ENCODE data around the gene ZDHHC7. TPM values are rescaled to one million over a fixed set of nuclear protein-coding genes. Genes with fewer than 3 reads are reported as not detected.

ZDHHC7 gene
- polyA plus RNA-seq, 1 donor, result 49.8 TPM

- peaks cover 5% of the 10 kb centered on the region for H3K36me3 ChIP-seq (ENCODE audit: control insufficient read depth, insufficient read depth, low read length)
- DNase-seq, result no peak
- peaks cover 25% of the 10 kb centered on the region for H3K4me1 ChIP-seq (ENCODE audit: control insufficient read depth, insufficient read depth, low read length)
- no peak overlapping the region for H3K4me3 ChIP-seq (ENCODE audit: low read length)
- H3K9me3 ChIP-seq (ENCODE audit: control insufficient read depth, low read depth, low read length), result no peaks in the 10 kb centered on the region
- 100% methylated on average over 2 of the region's 7 CpGs for WGBS (ENCODE audit: insufficient coverage, low lambda C conversion rate)
- no peaks in the 10 kb centered on the region for H3K27me3 ChIP-seq (ENCODE audit: control insufficient read depth, insufficient read depth, low read length)
- H3K27ac ChIP-seq (ENCODE audit: low read length), result no peak overlapping the region
Observed at GRCh38 chr16:85006639-85007038, 4.7 kb downstream of the ZDHHC7 start.

- no peak for DNase-seq
- H3K27me3 ChIP-seq (ENCODE audit: control insufficient read depth, insufficient read depth, low read length), result no peaks in the 10 kb centered on the region
- H3K36me3 ChIP-seq (ENCODE audit: control insufficient read depth, insufficient read depth, low read length), result peaks cover 5% of the 10 kb centered on the region
- peaks cover 35% of the 10 kb centered on the region for H3K4me1 ChIP-seq (ENCODE audit: control insufficient read depth, insufficient read depth, low read length)
- H3K4me3 ChIP-seq (ENCODE audit: low read length), result no peak overlapping the region
- 60% methylated on average over 1 of the region's 11 CpGs for WGBS (ENCODE audit: insufficient coverage, low lambda C conversion rate)
- H3K27ac ChIP-seq (ENCODE audit: low read length), result no peak overlapping the region
- H3K9me3 ChIP-seq (ENCODE audit: control insufficient read depth, low read depth, low read length), result no peaks in the 10 kb centered on the region
Observed at GRCh38 chr16:85005285-85006069, 5.9 kb downstream of the ZDHHC7 start.

DNA sequence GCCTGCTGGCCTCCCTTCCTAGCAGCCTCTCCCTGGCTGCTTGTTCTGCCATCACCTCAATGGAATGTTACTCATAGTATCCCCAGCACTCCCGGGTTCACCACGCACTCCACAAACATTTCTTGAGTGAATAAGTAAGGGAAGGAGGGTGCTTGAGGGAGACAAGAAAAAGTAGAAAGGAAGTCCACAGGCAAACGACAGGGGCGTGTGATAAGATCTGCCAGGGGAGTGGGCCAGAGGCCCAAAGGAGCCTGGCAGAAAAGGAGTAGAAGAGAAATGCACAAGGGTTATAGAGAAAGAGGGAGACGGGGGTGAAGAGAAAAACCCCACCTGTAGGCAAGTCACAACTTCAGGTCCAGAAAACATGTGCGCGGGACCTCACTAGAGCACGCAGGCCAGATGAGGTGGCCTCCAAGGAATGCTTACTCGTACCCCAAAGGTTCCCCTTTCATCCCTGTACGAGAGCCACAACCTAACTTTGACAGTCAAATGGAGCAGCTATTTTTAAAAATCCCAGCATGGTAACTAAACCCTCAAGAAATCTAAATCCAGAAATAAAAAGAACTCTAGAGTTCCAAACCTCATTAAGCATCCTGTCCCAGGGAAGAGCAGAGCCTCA is 6.6 kb downstream of the ZDHHC7 start:
- Histone ChIP-seq H3K4me3 (ENCODE audit: low read length) (no peak overlapping the region), H3K4me1 (ENCODE audit: control insufficient read depth, insufficient read depth, low read length) (peaks cover 33% of the 10 kb centered on the region), H3K27ac (ENCODE audit: low read length) (no peak overlapping the region), H3K27me3 (ENCODE audit: control insufficient read depth, insufficient read depth, low read length) (no peaks in the 10 kb centered on the region), H3K9me3 (ENCODE audit: control insufficient read depth, low read depth, low read length) (no peaks in the 10 kb centered on the region), H3K36me3 (ENCODE audit: control insufficient read depth, insufficient read depth, low read length) (peaks cover 6% of the 10 kb centered on the region)
- WGBS (ENCODE audit: insufficient coverage, low lambda C conversion rate), result 38% methylated on average over 2 of the region's 10 CpGs
- peak in 1 of 2 donors; percentile 33 for DNase-seq

DNA sequence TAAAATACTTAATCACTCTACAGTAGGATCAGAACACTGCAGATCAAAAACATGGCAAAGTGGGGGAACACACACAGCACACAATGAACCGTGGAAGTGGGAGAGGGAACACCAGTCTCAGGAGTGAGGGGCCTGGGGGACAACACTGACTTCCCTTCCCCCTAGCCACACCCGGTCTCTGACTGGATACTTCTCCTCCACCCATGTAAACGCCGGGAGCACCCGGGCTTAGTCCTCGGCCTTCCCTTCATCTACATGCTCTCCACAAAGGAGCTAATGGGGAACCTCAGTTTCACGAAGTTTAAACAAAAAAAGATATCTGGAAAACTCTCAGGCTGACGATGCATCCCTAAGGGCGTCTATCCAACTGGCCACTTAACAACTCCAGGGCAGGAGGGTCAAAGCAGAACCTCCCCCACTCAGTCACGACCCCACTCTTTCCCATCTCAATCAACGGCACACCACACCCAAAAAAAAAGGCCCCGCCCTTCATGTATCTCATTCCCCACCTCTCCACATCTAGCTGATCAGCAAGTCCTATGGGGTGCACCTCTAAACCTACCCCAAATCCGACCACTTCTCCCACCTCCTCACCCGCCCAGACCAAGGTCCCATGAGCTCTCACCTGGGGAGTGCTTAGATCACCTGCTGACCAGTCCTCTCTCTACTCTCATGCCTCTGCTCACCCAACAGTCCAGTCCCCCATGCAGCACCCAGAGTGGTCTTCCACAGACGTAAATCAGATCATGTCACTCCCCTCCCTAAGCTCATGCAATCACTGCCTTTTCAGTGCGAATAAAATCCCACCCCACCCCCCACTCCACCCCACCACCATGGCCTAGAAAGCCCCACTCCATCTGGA is 7.4 kb downstream of the ZDHHC7 start:
- H3K4me3 ChIP-seq (ENCODE audit: low read length), result no peak overlapping the region
- H3K27me3 ChIP-seq (ENCODE audit: control insufficient read depth, insufficient read depth, low read length), result no peaks in the 10 kb centered on the region
- DNase-seq, result no peak
- no peaks in the 10 kb centered on the region for H3K9me3 ChIP-seq (ENCODE audit: control insufficient read depth, low read depth, low read length)
- H3K4me1 ChIP-seq (ENCODE audit: control insufficient read depth, insufficient read depth, low read length), result peaks cover 30% of the 10 kb centered on the region
- H3K27ac ChIP-seq (ENCODE audit: low read length), result no peak overlapping the region
- H3K36me3 ChIP-seq (ENCODE audit: control insufficient read depth, insufficient read depth, low read length), result peaks cover 7% of the 10 kb centered on the region
- no CpG with 5 or more reads among the region's 16 CpGs for WGBS (ENCODE audit: insufficient coverage, low lambda C conversion rate)

- WGBS (ENCODE audit: insufficient coverage, low lambda C conversion rate), result no CpG with 5 or more reads among the region's 13 CpGs
- Histone ChIP-seq H3K27me3 (ENCODE audit: control insufficient read depth, insufficient read depth, low read length) (no peaks in the 10 kb centered on the region), H3K4me1 (ENCODE audit: control insufficient read depth, insufficient read depth, low read length) (peaks cover 27% of the 10 kb centered on the region), H3K27ac (ENCODE audit: low read length) (no peak overlapping the region), H3K36me3 (ENCODE audit: control insufficient read depth, insufficient read depth, low read length) (peaks cover 7% of the 10 kb centered on the region), H3K4me3 (ENCODE audit: low read length) (no peak overlapping the region), H3K9me3 (ENCODE audit: control insufficient read depth, low read depth, low read length) (no peaks in the 10 kb centered on the region)
- no peak for DNase-seq
Observed at GRCh38 chr16:85003076-85003475, 8.3 kb downstream of the ZDHHC7 start.

- WGBS (ENCODE audit: insufficient coverage, low lambda C conversion rate), result 82% methylated on average over 4 of the region's 12 CpGs
Observed at GRCh38 chr16:85002608-85003007, 8.7 kb downstream of the ZDHHC7 start.

GRCh38 chr16:85002099-85002541 is 9.2 kb downstream of the ZDHHC7 start:
- WGBS (ENCODE audit: insufficient coverage, low lambda C conversion rate), result no CpG with 5 or more reads among the region's 10 CpGs
- Histone ChIP-seq H3K27ac (ENCODE audit: low read length) (no peak overlapping the region), H3K36me3 (ENCODE audit: control insufficient read depth, insufficient read depth, low read length) (peaks cover 7% of the 10 kb centered on the region), H3K4me1 (ENCODE audit: control insufficient read depth, insufficient read depth, low read length) (peaks cover 26% of the 10 kb centered on the region), H3K27me3 (ENCODE audit: control insufficient read depth, insufficient read depth, low read length) (no peaks in the 10 kb centered on the region), H3K9me3 (ENCODE audit: control insufficient read depth, low read depth, low read length) (no peaks in the 10 kb centered on the region), H3K4me3 (ENCODE audit: low read length) (no peak overlapping the region)
- DNase-seq, result no peak

More at GRCh38 chr16:85002608-85003007, 8.7 kb downstream of the ZDHHC7 start:
- no peak for DNase-seq
- no peaks in the 10 kb centered on the region for H3K27me3 ChIP-seq (ENCODE audit: control insufficient read depth, insufficient read depth, low read length)
- H3K4me3 ChIP-seq (ENCODE audit: low read length), result no peak overlapping the region
- H3K9me3 ChIP-seq (ENCODE audit: control insufficient read depth, low read depth, low read length), result no peaks in the 10 kb centered on the region
- no peak overlapping the region for H3K27ac ChIP-seq (ENCODE audit: low read length)
- H3K4me1 ChIP-seq (ENCODE audit: control insufficient read depth, insufficient read depth, low read length), result peaks cover 26% of the 10 kb centered on the region
- peaks cover 7% of the 10 kb centered on the region for H3K36me3 ChIP-seq (ENCODE audit: control insufficient read depth, insufficient read depth, low read length)

DNA sequence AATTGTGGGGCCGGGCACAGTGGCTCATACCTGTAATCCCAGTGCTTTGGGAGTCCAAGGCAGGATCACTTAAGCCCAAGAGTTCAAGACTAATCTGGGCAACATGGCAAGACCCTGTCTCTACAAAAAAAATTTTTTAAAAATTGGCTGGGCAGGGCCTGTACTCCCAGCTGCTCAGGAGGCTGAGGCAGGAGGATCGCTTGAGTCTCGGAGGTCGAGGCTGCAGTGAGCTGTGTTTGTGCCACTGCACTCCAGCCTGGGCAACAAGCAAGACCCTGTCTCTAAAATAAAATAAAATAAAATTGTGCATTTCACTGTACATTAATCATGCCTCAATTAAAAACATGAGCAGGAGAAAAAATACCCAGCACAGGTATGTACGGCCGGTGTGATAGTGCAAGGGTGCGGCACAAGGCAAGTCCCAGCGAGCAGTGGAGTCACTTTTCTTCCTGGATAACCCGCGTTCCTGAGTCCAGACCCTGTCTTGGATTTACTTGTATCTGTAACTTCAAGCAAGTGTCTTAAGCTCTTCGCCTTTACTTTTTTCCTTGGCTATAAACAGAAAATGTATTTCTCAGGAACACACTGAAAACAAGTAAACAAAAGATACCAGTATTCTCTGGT is 11.4 kb downstream of the ZDHHC7 start:
- Histone ChIP-seq H3K4me3 (ENCODE audit: low read length) (no peak overlapping the region), H3K36me3 (ENCODE audit: control insufficient read depth, insufficient read depth, low read length) (peaks cover 9% of the 10 kb centered on the region), H3K27ac (ENCODE audit: low read length) (peak overlapping the region; percentile 65), H3K4me1 (ENCODE audit: control insufficient read depth, insufficient read depth, low read length) (peaks cover 35% of the 10 kb centered on the region), H3K27me3 (ENCODE audit: control insufficient read depth, insufficient read depth, low read length) (no peaks in the 10 kb centered on the region), H3K9me3 (ENCODE audit: control insufficient read depth, low read depth, low read length) (no peaks in the 10 kb centered on the region)
- DNase-seq, result no peak
- 93% methylated on average over 3 of the region's 11 CpGs for WGBS (ENCODE audit: insufficient coverage, low lambda C conversion rate)

GRCh38 chr16:84999200-84999599 is 12.1 kb downstream of the ZDHHC7 start:
- H3K4me1 ChIP-seq (ENCODE audit: control insufficient read depth, insufficient read depth, low read length), result peaks cover 41% of the 10 kb centered on the region
- WGBS (ENCODE audit: insufficient coverage, low lambda C conversion rate), result 73% methylated on average over 2 of the region's 3 CpGs

DNA sequence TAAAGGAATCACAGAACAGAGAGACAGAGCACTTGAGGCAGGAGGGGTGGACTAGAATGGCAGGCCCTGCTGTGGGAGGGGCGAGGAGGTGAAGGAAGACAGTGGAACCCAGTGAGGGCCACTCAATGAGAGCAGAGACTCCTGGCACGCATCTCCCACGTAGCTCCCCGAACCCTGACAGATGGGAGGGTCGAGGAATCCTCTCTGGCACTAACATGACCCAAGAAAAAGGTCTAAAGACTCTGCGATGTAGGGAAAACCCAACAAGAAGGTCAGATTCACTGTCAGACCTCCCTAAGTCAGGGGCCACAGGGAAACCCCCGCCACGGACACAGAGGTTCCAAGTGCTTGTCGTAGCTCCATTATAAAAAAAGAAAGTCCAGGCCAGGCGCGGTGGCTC is 15.0 kb downstream of the ZDHHC7 start:
- H3K27ac ChIP-seq (ENCODE audit: low read length), result no peak overlapping the region
- no peaks in the 10 kb centered on the region for H3K27me3 ChIP-seq (ENCODE audit: control insufficient read depth, insufficient read depth, low read length)
- peaks cover 23% of the 10 kb centered on the region for H3K36me3 ChIP-seq (ENCODE audit: control insufficient read depth, insufficient read depth, low read length)
- DNase-seq, result no peak
- no peak overlapping the region for H3K4me3 ChIP-seq (ENCODE audit: low read length)
- H3K9me3 ChIP-seq (ENCODE audit: control insufficient read depth, low read depth, low read length), result no peaks in the 10 kb centered on the region
- WGBS (ENCODE audit: insufficient coverage, low lambda C conversion rate), result no CpG with 5 or more reads among the region's 11 CpGs
- peaks cover 45% of the 10 kb centered on the region for H3K4me1 ChIP-seq (ENCODE audit: control insufficient read depth, insufficient read depth, low read length)

More at GRCh38 chr16:84999200-84999599, 12.1 kb downstream of the ZDHHC7 start:
- no peak for DNase-seq
- no peaks in the 10 kb centered on the region for H3K27me3 ChIP-seq (ENCODE audit: control insufficient read depth, insufficient read depth, low read length)
- no peaks in the 10 kb centered on the region for H3K9me3 ChIP-seq (ENCODE audit: control insufficient read depth, low read depth, low read length)
- no peak overlapping the region for H3K4me3 ChIP-seq (ENCODE audit: low read length)
- no peak overlapping the region for H3K27ac ChIP-seq (ENCODE audit: low read length)
- peaks cover 12% of the 10 kb centered on the region for H3K36me3 ChIP-seq (ENCODE audit: control insufficient read depth, insufficient read depth, low read length)
